Cardiac fibroblast (primary cell): ENCODE measurements around the gene PIGC.
"Not testable (repeated sequence)": the region's sequence is repeated elsewhere in the genome, so short reads cannot be mapped to it uniquely, and the experiment has no call there.

Experiments used
- DNase-seq, 2 donors: peaks; one replicate each; pipeline versions ENCODE4 v3.0.0 to v3.0.0-alpha.2; 2010; ENCODE audit warnings: low read depth in 2 of 2
- H3K4me3 ChIP-seq, 2 donors: replicated peaks in 1 of 2; 1 replicate in 1 of 2; 2 replicates in 1 of 2; pipeline ENCODE4 v1.5.1; 2011; ENCODE audit warnings: low read depth in 2 of 2, low read length in 2 of 2, mild to moderate bottlenecking in 2 of 2, moderate library complexity in 1 of 2
- TF ChIP-seq, protein P1 (sequence below): IDR thresholded peaks from one replicate; pipeline ENCODE4 v1.5.1; 2011; ENCODE audit warnings: low read depth, mild to moderate bottlenecking, low read length, inconsistent platforms

PIGC gene

DNA sequence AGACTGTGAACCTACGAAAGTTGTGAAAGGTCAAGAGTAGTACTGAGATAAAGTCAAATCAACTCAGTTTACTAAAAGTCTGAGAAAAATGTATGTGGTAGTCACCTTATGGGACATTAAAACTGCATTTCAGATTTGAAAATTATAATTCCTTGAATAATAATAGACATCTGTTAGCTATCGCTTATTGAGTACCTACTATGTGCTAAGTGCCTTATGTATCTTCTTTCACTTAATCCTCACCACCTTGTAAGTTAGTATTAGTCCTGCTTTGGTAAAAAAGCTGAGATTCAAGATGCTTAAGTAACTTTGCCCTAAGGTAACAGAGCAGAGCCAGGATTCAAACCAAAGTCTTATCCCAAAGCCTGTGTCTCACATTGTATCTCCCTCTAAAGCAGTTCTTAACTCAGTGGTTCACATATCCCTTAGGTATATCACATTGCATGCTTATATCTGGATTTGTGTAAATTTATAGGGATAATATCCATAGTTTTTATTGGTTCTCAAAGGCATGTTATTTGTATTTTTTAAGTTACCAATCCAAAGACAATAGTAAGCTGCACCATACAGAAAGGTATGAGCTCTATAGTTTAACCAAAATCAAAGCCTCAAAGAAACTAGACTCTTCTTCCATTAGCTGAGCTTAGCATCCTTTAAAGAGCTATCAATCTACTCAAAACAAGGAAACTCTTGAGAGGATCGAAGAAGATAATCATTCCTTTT, 865 bp downstream of the PIGC start:
- peak overlapping the region; percentile 85 to 97 for H3K4me3 ChIP-seq
- no peak for DNase-seq
- TF ChIP-seq, protein P1, sequence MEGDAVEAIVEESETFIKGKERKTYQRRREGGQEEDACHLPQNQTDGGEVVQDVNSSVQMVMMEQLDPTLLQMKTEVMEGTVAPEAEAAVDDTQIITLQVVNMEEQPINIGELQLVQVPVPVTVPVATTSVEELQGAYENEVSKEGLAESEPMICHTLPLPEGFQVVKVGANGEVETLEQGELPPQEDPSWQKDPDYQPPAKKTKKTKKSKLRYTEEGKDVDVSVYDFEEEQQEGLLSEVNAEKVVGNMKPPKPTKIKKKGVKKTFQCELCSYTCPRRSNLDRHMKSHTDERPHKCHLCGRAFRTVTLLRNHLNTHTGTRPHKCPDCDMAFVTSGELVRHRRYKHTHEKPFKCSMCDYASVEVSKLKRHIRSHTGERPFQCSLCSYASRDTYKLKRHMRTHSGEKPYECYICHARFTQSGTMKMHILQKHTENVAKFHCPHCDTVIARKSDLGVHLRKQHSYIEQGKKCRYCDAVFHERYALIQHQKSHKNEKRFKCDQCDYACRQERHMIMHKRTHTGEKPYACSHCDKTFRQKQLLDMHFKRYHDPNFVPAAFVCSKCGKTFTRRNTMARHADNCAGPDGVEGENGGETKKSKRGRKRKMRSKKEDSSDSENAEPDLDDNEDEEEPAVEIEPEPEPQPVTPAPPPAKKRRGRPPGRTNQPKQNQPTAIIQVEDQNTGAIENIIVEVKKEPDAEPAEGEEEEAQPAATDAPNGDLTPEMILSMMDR = no peak

DNA sequence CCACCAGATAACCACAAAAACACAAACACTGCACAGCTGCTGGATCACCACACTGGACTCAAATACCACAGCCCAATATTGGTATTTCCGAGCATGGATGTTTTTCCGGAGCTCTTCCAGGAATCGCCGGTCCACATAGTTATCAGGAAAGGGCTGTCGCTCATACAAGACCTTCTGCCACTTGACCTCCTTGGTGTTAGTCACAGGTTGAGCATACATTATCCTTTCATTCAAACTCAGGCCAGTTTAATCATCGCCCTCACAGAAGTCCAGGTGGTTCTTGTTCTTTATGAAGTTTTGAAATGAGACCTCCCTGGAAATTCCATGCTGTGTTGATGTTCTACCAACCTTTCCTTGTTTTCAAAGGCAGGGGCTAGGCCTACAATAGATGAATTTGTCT, 1.5 kb downstream of the PIGC start:
- DNase-seq = peak in 1 of 2 donors; percentile 33
- no peak overlapping the region for H3K4me3 ChIP-seq
- TF ChIP-seq, protein P1 = no peak

DNA sequence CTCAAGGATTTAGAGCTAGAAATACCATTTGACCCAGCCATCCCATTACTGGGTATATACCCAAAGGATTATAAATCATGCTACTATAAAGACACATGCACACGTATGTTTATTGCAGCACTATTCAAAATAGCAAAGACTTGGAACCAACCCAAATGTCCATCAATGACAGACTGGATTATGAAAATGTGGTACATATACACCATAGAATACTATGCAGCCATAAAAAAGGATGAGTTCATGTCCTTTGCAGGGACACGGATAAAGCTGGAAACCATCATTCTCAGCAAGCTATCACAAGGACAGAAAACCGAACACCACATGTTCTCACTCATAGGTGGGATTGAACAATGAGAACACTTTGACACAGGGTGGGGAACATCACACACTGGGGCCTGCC, 6.7 kb downstream of the PIGC start:
- not testable (repeated sequence) for H3K4me3 ChIP-seq, DNase-seq

DNA sequence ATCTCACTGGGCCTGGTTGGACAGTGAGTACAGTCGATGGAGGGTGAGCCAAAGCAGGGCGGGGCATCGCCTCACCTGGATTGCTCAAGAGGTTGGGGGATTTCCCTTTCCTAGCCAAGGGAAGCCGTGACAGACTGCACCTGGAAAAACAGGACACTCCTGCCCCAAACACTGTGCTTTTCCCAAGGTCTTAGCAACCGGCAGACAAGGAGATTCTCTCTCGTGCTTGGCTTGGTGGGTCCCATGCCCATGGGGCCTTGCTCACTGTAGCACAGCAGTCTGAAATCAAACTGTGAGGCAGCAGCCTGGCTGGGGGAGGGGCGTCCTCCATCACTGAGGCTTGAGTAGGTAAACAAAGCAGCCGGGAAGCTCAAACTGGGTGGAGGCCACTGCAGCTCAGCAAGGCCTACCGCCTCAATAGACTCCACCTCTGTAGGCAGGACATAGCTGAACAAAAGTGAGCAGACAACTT, 12.1 kb downstream of the PIGC start:
- DNase-seq = no peak
- TF ChIP-seq, protein P1 = no peak
- no peak overlapping the region for H3K4me3 ChIP-seq

DNA sequence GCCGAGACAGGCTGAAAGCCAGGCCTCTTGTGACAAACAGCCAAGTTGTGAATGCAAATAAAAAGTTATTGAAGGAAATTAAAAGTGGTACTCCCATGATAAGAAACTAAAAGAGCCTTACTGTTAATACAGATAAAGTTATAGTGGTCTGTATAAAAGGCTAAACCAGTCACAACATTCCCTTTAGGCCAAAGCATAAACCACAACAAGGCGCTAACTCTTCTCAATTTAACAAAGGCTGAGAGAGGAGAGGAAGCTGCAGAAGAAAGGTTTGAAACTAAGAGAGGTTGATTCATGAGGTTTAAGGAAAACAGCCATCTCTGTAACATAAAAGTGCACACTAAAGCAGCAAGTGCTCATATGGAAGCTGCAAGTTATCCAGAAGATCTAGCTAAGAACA, 12.7 kb downstream of the PIGC start:
- H3K4me3 ChIP-seq = no peak overlapping the region
- DNase-seq = no peak
- TF ChIP-seq, protein P1 = no peak

DNA sequence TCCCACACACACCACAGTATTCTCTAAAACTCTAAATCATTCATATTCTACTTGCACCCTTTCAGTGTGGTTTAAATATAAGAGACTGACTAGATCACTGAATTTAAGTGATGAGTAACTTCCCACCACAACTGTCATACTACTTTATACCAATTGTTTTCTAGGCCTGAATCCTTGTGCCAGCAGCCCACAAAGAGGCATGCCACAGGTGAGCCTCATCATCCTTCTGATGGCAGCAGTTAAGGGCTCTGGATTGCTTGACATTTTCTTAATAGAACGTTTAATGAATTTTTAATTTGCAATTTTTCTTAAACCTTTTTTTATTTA, 13.8 kb downstream of the PIGC start:
- no peak for DNase-seq
- TF ChIP-seq, protein P1 = no peak

DNA sequence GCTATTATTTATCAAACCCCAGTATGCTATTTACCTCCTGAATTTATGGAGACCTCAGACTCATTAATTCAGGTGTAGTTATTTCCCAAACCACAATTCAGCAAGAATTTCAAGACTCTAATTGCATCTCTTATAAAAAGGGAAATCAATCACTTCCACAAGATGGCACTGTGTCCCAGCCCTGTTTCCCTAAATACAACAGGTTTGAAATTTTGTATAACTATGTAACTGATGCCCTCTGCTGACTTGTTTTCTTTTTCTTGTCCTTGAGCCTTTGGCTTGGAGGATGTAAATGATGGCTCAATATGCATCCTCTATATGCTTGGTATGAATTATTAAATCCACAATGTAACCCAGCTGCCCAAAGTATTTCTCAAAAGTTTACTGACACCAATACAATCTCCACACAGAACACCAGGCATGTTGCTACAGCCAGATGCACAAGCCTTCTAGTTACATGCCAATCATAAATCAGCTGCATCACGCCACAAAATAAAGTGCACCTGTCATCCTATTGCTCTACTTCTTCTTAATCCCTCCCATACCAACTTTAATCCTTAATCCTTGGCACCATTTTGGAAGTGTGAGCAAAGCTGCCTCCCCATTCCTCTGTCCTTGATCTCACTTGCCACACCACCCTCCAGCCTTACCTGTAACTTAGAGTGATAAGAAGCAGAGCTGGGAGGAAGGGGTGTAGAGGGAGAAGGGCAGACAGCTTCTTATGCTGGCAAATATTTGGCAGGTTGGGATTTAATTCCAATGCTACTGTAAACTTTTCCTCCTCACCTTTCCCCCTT, 14.3 kb downstream of the PIGC start:
- peak; percentile 85 for DNase-seq
- H3K4me3 ChIP-seq = no peak overlapping the region
- TF ChIP-seq, protein P1 = peak; percentile 77

More for the DNA sequence above, 13.8 kb downstream of the PIGC start:
- no peak overlapping the region for H3K4me3 ChIP-seq
